RPMI8226 (cell line): ENCODE measurements around the gene TMEM181.

Experiments used
- DNase-seq: peaks from one replicate; pipeline ENCODE4 v3.0.0-alpha.2; 2015

Gene TMEM181

GRCh38 chr6:158565482-158566040, 5.7 kb downstream of the TMEM181 start:
- no peak for DNase-seq

DNA sequence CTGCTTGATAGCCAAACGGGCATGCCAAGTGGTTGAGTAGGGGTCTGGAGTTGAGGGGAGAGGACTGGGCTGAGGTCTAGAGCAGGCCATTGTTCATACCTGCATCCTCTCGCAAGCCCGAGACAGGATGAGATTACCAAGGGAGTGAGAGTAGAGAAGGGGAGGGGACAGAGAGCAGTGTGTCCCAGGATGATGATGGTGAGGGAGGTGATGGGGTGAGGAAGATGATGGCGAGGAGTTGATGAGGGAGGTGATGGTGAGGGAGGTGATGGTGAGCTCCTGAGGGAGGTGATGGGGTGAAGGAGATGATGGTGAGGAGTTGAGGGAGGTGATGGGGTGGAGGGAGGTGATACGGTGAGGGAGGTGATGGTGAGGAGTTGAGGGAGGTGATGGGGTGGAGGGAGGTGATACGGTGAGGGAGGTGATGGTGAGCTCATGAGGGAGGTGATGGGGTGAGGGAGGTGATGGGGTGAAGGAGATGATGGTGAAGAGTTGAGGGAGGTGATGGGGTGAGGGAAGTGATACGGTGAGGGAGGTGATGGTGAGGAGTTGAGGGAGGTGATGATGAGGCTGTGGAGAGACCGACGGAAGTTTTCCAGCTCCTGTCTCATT, 6.4 kb downstream of the TMEM181 start:
- DNase-seq = no peak

GRCh38 chr6:158567152-158567551, 7.3 kb downstream of the TMEM181 start:
- DNase-seq = no peak

DNA sequence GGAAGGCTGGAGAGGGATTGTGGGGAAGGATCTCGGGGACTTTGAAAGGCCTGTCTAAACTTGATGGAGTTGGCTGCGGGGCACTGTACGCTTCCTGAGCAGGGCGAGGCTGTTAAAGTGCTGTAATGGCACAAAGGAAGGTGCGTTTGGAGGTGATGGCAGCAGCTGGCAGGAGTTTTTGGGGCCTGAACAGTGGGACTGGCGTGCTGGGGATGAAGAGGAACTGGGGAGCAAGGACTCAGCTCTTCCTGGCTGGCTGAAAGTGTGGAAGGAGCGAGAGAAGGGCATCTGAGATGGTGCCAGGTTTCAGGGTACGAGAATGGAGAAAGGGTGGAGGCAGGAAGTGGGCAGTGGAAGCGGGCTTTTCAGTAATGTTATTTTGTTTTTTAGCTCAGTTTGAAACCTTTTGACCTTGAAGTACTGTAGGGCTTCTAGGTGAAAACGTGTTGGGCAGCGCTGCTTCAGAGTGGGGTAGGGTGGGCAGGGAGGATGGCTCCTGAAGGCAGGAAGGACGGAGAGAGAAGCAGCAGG, 8.0 kb downstream of the TMEM181 start:
- no peak for DNase-seq

DNA sequence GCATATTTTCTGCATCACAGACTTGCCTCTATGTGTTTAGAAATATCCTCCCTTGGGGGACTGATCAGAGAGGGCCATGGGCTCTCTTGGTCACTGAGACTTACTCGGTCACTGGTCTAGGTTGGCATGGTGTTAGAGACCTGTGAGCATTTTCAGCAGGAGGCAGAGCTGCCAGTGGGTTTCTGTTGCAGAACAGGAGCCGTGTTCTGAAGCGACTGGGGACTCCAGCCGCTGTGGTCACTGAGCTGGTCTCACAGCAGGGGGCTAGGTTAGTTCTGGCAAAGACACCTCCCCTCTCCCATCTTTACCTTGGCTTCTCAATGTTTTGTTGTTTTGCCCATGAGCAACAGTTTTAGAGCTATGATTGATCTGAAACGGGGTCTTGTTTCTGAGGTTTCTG, 8.7 kb downstream of the TMEM181 start:
- DNase-seq = no peak

- DNase-seq = no peak
Measured at GRCh38 chr6:158569036-158569435, 9.1 kb downstream of the TMEM181 start.

- DNase-seq = no peak
Measured at GRCh38 chr6:158570681-158570962, 10.7 kb downstream of the TMEM181 start.

DNA sequence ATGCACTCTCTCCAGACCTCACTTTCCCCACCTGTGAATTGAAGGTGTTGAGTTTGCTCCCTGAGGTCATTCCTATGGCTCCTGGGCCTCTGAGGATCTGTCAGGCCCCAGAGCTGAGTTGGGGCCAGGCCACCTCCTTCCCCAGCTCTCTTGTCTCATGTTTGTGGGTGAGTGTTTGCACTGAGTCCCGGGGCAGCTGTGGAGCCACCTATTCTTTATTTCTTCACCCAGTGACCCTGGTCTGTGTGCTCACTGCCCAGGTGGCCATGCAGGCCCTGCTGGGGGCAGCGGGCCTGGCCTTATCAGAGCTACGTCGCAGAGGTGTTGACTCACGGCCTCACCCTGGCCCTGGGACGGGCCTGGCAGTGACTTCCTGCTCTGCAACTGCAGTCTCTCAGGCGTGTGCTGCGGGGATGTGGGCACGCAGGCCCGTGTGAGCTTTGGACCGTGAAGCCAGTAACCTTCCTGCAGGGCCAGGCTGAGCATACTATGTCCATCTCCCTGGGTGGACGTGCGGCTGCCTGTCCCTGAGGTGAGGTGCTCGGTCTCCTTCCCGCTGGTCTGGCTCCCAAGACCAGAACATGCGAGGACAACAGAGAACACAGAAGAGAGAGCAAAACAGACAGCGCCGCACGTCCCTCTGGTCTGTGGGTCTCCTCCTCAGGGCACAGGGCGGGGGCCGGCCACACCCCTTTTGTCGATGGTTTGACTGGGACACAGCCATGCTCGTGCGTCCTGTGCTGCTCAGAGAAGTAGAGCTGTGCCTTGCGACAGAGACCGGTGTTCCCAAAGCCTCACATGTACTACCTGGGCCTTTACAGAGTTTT, 12.1 kb downstream of the TMEM181 start:
- DNase-seq = no peak

DNA sequence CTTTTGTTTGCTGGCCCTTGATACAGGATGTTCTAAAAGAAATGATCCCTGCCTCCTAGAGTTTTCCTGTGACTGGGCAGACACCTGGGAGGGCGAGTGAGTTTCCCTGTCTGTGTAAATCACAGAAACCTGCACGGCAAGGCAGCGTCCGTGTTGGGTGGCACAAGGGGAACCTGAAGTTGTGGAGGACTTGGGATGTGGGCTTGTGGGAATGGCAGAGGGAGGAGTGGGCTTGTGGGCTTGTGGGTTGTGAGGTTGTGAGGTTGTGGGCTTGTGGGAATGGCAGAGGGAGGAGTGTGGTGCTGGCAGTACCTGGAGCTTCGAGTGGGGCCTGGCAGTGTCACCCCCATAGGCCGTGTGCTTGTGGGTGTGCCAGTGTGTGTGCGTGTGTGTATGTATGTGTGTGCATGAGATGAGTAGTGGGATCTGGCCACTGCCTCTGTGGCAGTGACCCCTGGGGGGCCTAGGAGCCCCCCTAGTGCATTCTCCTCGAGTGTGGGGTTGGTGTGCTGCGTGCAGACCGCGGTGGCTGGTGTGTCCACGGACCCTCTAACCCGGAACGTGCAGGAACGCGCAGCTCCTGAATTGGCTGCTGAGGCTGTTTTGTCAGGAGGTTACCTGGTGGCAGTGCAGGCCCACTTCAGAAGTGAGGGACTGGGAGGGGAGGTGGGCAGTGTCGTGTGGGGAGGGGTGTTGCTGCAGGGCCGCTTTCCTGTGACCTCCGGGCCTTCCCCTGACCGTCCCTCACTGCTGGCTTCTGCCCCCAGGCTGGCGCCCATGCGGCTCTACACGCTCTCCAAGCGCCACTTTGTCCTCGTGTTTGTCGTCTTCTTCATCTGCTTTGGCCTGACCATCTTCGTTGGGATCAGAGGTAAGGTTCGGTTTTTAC, 13.0 kb downstream of the TMEM181 start:
- no peak for DNase-seq

- DNase-seq = no peak
Measured at GRCh38 chr6:158573542-158573931, 13.6 kb downstream of the TMEM181 start.

DNA sequence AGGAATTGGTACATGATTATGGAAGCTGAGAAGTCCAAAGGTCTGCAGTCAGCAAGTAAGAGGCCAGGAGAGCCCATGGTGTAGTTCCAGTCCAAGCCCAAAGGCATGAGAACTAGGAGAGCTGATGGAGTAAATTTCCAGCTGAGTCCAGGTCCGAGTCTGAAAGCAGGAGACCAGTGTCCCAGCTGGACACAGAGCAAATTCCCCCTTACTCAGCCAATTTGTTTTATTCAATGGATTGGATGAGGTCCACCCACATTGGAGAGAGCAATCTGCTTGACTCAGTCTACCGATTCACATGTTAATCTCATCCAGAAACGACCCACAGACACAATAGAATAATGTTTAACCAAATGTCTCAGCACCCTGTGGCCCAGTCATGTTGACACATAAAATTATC, 14.9 kb downstream of the TMEM181 start:
- DNase-seq = no peak

DNA sequence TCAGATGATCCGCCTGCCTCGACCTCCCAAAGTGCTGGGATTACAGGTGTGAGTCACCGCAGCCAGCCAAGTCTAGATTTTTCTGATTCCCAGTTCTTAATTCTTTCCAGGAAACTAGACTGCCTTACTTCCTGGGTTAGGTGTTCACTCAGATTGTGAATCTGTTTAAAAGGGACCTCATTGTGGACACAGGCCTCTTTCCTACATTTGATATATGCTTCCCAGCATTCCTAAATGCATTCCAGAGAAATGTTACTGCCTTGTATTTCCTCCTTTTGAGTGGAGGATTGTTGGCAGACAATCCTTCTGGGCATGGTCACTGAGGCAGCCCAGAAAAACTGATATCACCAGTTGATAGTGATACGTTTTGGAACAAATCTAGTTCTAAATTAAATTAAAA, 15.7 kb downstream of the TMEM181 start:
- DNase-seq = no peak

DNA sequence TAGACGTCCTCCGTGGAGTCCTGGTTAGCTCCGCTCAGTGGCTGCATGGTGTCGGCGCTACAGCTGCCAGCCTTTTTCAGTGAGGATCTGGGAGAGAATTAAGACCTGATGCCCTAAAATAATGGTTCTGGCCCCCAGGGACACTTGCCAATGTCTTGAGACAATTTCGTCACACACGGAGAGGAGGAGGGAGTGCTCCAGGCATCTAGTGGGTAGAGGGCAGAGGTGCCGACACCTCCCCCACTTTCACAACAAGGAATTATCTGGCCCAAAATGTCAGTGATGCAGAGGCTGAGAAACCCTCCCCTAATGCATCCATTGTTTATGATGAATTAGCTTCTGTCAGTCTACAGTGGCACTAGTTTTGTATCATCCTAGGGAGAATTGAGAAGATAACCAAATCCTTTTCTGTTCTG, 24.4 kb downstream of the TMEM181 start:
- DNase-seq = no peak

GRCh38 chr6:158586652-158587051, 26.8 kb downstream of the TMEM181 start:
- DNase-seq = no peak

DNA sequence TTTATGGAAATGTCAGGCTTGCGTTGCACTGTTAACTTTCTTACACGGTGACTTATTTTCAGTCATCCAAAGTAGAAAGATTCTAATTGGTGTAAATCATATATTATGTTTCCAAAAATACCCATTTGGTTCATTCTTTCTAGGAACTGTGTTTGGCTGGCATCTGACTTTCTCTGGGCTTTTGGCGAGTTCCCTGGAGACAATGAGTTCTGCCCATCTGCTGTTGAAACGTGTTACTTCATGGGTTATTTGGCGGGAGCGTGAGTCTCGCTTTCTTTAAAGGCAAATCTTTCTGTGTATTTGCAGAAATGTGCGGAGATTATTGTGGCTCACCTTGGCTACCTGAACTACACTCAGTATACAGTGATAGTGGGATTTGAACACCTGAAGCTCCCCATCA, 29.5 kb downstream of the TMEM181 start:
- DNase-seq = no peak

DNA sequence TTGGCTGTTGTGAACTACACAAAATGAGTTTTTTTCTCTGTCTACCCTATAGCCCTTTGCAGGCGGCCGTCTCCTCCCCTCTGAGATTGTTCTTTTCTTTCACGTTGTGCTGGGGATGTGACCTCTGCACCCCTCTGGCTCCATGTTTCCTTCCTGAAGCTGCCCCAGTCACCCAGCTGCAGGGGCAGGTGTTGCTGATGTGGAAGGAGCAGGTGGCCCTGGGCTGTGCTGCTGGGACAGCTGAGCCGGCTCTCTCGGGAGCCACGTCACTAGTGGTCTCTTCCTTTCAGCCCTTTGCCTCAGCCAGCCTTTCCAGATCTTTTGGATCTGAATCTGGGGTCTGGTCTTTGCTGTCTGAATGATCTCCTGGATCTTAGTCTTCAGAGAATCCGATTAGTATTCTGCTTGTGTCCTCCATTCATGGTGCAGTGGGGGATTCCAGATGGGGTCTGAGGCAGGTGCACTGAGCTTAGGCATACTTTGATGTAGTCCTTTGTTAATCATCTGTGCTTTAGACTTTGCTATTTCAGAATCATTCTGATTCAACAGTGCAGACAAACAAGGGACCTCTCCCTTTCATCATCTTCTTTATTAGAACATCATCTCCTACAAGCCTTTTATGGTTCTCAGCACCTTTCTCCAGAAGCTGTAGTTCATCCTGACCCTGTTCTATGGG, 31.4 kb downstream of the TMEM181 start:
- DNase-seq = no peak

GRCh38 chr6:158591810-158592209, 31.9 kb downstream of the TMEM181 start:
- DNase-seq = no peak

DNA sequence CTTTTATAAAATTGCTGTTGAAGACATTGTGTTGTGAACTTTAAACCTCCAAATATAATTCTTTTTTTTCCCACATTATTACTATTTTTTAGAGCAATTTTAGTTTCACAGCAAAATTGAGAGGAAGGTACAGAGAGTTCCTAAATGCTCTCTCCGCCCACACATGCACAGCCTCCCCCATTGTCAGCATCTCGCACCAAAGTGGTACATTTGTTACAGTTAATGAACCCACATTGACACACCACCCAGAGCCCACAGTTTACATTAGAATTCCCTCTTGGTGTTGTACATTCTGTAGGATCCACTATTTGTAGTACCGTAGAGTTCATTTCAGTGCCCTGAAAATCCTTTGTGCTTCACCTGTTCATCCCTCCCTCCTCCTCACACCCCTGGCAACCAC, 33.8 kb downstream of the TMEM181 start:
- DNase-seq = no peak

- no peak for DNase-seq
Measured at GRCh38 chr6:158595223-158595622, 35.3 kb downstream of the TMEM181 start.

DNA sequence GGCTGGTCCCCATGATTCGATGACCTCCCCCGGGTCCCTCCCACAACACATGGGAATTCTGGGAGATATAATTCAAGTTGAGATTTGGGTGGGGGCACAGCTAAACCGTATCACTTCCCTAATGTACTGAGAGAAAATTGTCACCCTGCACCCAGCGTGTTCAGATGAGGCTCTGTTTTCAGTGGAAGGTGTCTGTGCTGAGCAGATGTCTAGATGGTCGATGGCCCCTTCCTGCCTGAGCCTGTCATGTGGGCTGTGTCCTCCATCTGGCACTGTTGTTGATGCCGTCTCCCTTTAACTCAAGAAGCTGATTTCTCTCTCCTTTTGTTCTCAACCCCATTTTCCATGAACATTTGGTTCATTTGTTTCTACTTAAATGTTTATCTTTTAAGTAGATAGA, 37.0 kb downstream of the TMEM181 start:
- DNase-seq = no peak

DNA sequence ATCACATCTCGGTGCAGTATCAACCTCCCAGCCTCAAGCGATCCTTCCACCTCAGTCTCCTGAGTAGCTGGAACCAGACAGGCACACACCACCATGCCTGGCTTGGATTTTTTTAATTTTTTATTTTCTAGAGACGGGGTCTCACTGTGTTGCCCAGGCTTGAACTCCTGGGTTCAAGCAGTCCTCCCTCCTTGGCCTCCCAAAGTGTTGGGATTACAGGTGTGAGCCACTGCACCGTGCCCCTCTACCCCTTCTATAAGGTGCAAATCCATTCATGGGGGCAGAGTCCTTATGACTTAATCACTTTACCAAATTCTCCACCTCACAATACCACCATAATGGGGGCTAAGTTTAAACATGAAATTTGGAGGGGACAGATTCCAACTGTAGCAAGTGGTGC, 37.7 kb downstream of the TMEM181 start:
- no peak for DNase-seq

- DNase-seq = no peak
Measured at GRCh38 chr6:158599635-158600034, 39.7 kb downstream of the TMEM181 start.
